GM23248 (cell line): Measurements from ENCODE around the gene IGFBPL1. TPM values are rescaled to one million over a fixed set of nuclear protein-coding genes. Genes with fewer than 3 reads are reported as not detected.

Source experiments
- DNase-seq: peaks from one replicate; pipeline ENCODE4 v3.0.0-alpha.2; 2015
- H2AFZ ChIP-seq: fragments of 200-600 bp; sonication (generic); 2 replicates; pipeline ENCODE4 v1.6.1; 2016; ENCODE audit warnings: antibody characterized with exemption
- H3F3A ChIP-seq: fragments of 200-600 bp; sonication (generic); 2 replicates; pipeline ENCODE4 v1.6.1; 2016; ENCODE audit warnings: mild to moderate bottlenecking, antibody characterized with exemption, mixed run types; ENCODE audit not compliant: insufficient read depth
- H3K27ac ChIP-seq: fragments of 200-600 bp; sonication (generic); 2 replicates; pipeline ENCODE4 v1.5.1; 2016; ENCODE audit warnings: mild to moderate bottlenecking
- H3K27me3 ChIP-seq: fragments of 200-600 bp; sonication (generic); replicated peaks from 2 replicates; pipeline ENCODE4 v1.6.1; 2016; ENCODE audit warnings: mild to moderate bottlenecking; ENCODE audit not compliant: insufficient read depth
- H3K36me3 ChIP-seq: fragments of 200-600 bp; sonication (generic); 2 replicates; pipeline ENCODE4 v1.6.1; 2016; ENCODE audit warnings: low read depth, mild to moderate bottlenecking
- H3K4me1 ChIP-seq: fragments of 200-600 bp; sonication (generic); 2 replicates; pipeline ENCODE4 v1.6.1; 2016; ENCODE audit warnings: mild to moderate bottlenecking; ENCODE audit not compliant: insufficient read depth
- H3K4me2 ChIP-seq: fragments of 200-600 bp; sonication (generic); one replicate; pipeline ENCODE4 v1.6.1; 2016; ENCODE audit warnings: mild to moderate bottlenecking; ENCODE audit not compliant: unreplicated experiment
- H3K4me3 ChIP-seq: fragments of 200-600 bp; sonication (generic); 2 replicates; pipeline ENCODE4 v1.5.1; 2016; ENCODE audit warnings: mild to moderate bottlenecking
- H3K79me2 ChIP-seq: fragments of 200-600 bp; sonication (generic); 2 replicates; pipeline ENCODE4 v1.6.1; 2016; ENCODE audit warnings: mild to moderate bottlenecking; ENCODE audit not compliant: insufficient read depth
- H3K9ac ChIP-seq: fragments of 200-600 bp; sonication (generic); 2 replicates; pipeline ENCODE4 v1.6.1; 2016; ENCODE audit warnings: mild to moderate bottlenecking
- H3K9me2 ChIP-seq: fragments of 200-600 bp; sonication (generic); 2 replicates; pipeline ENCODE4 v1.6.1; 2016; ENCODE audit warnings: mixed run types, mild to moderate bottlenecking, moderate library complexity; ENCODE audit not compliant: insufficient read depth
- H3K9me3 ChIP-seq: fragments of 200-600 bp; sonication (generic); one replicate; pipeline ENCODE4 v1.6.1; 2017; ENCODE audit warnings: low read depth
- H4K20me1 ChIP-seq: fragments of 200-600 bp; sonication (generic); 2 replicates; pipeline ENCODE4 v1.6.0; 2016; ENCODE audit not compliant: insufficient read depth
- EZH2 ChIP-seq: fragments of 200-600 bp; sonication (generic); IDR thresholded peaks from 2 replicates; pipeline ENCODE4 v1.6.1; 2018; ENCODE audit warnings: antibody characterized with exemption, mild to moderate bottlenecking; ENCODE audit not compliant: insufficient read depth, poor library complexity, severe bottlenecking
- EZH2phosphoT487 ChIP-seq: fragments of 200-600 bp; sonication (generic); IDR thresholded peaks from 2 replicates; pipeline ENCODE4 v1.6.1; 2018; ENCODE audit warnings: antibody characterized with exemption, moderate library complexity, mild to moderate bottlenecking, low read depth; ENCODE audit not compliant: insufficient read depth
- WGBS, 2 experiments: methylation state at CpG; one replicate each; pipeline ENCODE4 v1.1.6; 2015 to 2017; ENCODE audit warnings: low lambda C conversion rate in 2 of 2, low coverage in 1 of 2; ENCODE audit errors: missing lambda C conversion rate in 2 of 2; 5-methylcytosine and 5-hydroxymethylcytosine counted together
- in situ Hi-C: fragments of 300-500 bp; cut with MboI; formaldehyde crosslinking; loops from 2 replicates; pipeline ENCODE4 v1.15.0; 2020
- polyA plus RNA-seq: library from polyadenylated mRNA; unstranded; fragments of >200 nt; fragmentation: Nextera tagmentation; extraction: Ambion mirVana; gene quantifications from 2 replicates; pipeline ENCODE4 v1.2.1, GENCODE V29; 2016
- total RNA-seq: library from RNA; depleted of rRNA; stranded (reverse); fragments of >200 nt; shearing (Covaris generic); gene quantifications from 2 replicates; pipeline ENCODE4 v1.2.3, GENCODE V29; 2014

The IGFBPL1 gene
- total and polyA plus RNA-seq, 2 experiments from 2014 or later, result 0.34 to 0.76 TPM

DNA sequence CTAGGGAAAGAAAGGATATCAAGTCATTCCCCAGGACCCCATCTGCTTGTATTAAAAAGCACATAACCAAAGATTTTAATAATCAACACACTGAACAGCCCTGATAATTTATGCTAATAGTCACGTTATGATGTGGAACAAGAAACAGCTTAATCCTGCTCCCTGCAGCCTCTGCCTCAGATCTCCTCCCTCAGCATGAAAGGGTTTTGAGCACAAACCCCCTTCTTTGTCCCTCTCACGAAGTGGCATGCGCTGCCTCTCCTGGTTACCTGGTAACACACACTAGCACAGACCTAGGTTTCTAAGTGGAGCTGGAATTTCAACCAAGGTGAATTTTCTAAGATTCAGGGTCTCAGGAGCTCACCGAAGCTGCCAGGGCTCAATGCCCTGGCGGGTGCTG lies 5.1 kb downstream of the IGFBPL1 start:
- H3K9ac ChIP-seq, result no peak overlapping the region
- H3K9me2 ChIP-seq, result no peaks in the 10 kb centered on the region
- H4K20me1 ChIP-seq, result no peaks in the 10 kb centered on the region
- WGBS, 2 experiments, result 63 to 64% methylated on average over 5 of the region's 5 CpGs
- no peaks in the 10 kb centered on the region for H3K9me3 ChIP-seq
- peaks cover 36% of the 10 kb centered on the region for H3K27me3 ChIP-seq
- H3K4me1 ChIP-seq, result no peaks in the 10 kb centered on the region
- no peaks in the 10 kb centered on the region for H3K36me3 ChIP-seq
- H3K4me2 ChIP-seq, result no peak overlapping the region
- in situ Hi-C loops, result no loop called here
- H2AFZ ChIP-seq, result no peak overlapping the region
- no peak overlapping the region for H3K27ac ChIP-seq
- no peak overlapping the region for H3K4me3 ChIP-seq
- TF ChIP-seq EZH2phosphoT487 (no peak), EZH2 (no peak)
- no peaks in the 10 kb centered on the region for H3K79me2 ChIP-seq
- no peaks in the 10 kb centered on the region for H3F3A ChIP-seq
- no peak for DNase-seq

DNA sequence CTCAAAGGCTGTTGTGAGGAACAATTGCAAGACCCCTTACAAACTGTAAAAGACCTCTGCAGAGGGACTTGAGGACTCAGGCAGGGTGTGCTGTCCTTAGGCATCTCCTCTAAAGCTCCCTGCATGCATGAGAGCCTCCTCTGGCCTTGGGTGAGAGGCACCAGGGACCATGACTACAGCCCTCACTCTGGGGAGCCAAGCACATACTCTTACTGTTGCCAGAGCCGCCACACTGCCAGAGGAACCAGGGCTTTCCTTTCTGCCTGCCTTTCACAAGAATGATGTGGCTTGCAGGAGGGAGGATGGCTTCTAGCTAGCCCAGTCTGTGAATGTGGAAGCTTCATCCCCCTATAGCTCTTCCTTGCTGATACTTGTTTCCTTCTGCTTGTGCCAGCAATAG lies 5.9 kb downstream of the IGFBPL1 start:
- DNase-seq, result no peak
- H3K27ac ChIP-seq, result no peak overlapping the region
- H3K4me1 ChIP-seq, result no peaks in the 10 kb centered on the region
- in situ Hi-C loops, result no loop called here
- no peaks in the 10 kb centered on the region for H4K20me1 ChIP-seq
- no peaks in the 10 kb centered on the region for H3K9me2 ChIP-seq
- H3K4me2 ChIP-seq, result no peak overlapping the region
- no peaks in the 10 kb centered on the region for H3K9me3 ChIP-seq
- H2AFZ ChIP-seq, result no peak overlapping the region
- no peaks in the 10 kb centered on the region for H3F3A ChIP-seq
- H3K27me3 ChIP-seq, result peaks cover 39% of the 10 kb centered on the region
- TF ChIP-seq EZH2phosphoT487 (no peak), EZH2 (no peak)
- H3K4me3 ChIP-seq, result no peak overlapping the region
- no peak overlapping the region for H3K9ac ChIP-seq
- no peaks in the 10 kb centered on the region for H3K36me3 ChIP-seq
- WGBS, 2 experiments, result 40 to 43% methylated on average over 1 of the region's 1 CpG
- no peaks in the 10 kb centered on the region for H3K79me2 ChIP-seq

DNA sequence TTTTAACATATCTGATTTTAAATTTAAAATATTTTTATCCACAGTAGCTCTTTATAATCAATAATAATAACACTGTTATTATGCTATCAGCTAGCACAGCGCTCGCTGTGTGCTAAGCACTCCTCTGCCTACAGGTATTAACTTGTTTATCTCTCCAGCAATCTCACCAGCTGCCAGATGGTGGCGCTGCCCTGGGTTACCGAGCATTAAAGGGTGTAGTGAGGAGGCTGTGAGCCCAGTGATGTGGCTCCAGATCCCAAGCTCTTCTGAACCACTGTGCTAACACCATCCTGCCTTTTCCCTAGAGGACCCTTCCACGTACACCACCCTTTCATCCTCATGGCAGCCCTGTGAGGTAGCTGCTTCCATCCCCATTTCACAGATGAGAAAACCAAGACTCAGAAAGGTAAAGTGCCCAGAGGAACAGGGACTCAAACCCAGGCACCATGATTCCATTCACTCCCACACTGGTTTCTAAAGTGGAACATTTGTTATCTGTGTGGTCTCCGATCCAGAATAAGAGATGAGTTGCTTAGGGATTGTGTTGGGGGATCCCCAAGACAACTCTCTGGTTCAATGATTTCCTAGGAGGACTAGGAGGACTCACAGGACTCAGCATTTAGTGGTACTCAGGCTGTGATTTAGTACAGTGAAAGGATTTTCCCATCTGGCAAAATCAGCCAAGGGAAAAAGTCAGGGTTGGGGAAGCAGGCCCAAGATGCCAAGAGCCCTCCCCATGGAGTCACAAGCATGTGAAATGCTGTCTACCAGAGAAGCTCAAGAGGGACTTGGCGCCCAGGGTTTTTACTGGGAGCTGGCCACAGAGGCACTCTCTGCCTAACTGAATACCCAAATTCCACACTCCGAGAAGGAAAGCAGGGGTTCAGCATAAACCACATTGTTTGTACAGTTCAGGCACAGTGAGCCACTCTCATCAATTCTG lies 7.0 kb downstream of the IGFBPL1 start:
- Histone ChIP-seq H3F3A (no peaks in the 10 kb centered on the region), H3K4me3 (no peak overlapping the region), H3K27me3 (peaks cover 38% of the 10 kb centered on the region), H2AFZ (no peak overlapping the region), H3K4me1 (no peaks in the 10 kb centered on the region), H3K36me3 (no peaks in the 10 kb centered on the region), H3K9me2 (no peaks in the 10 kb centered on the region), H3K27ac (no peak overlapping the region), H3K4me2 (no peak overlapping the region), H3K9ac (no peak overlapping the region), H4K20me1 (no peaks in the 10 kb centered on the region), H3K9me3 (no peaks in the 10 kb centered on the region), H3K79me2 (no peaks in the 10 kb centered on the region)
- 62% methylated on average over 8 of the region's 8 CpGs for WGBS, 2 experiments
- in situ Hi-C loops, result no loop called here
- no peak for TF ChIP-seq EZH2phosphoT487
- no peak for TF ChIP-seq EZH2
- DNase-seq, result peak; percentile 29

DNA sequence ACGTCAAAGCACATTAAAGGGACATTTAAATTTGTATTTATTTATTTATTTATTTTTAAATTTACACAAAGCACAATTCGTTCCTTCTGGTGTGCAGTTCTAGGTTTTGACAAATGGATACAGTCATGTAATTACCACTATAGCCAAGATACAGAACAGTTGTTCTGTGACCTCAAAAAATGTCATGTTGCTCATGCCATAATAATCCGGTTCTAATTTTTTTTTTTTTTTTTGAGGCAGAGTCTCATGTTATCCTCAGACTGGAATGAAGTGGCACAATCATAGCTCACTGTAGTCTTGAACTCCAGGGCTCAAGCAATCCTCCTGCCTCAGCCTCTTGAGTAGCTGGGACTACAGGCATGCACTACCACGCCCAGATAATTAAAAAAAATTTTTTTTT lies 7.8 kb downstream of the IGFBPL1 start:
- Histone ChIP-seq H3K4me3 (no peak overlapping the region), H3K9me2 (no peaks in the 10 kb centered on the region), H3K9me3 (no peaks in the 10 kb centered on the region), H3K9ac (no peak overlapping the region), H3K4me1 (no peaks in the 10 kb centered on the region), H4K20me1 (no peaks in the 10 kb centered on the region), H3F3A (no peaks in the 10 kb centered on the region), H3K36me3 (no peaks in the 10 kb centered on the region), H2AFZ (no peak overlapping the region), H3K27me3 (peaks cover 30% of the 10 kb centered on the region), H3K4me2 (no peak overlapping the region), H3K79me2 (no peaks in the 10 kb centered on the region), H3K27ac (no peak overlapping the region)
- DNase-seq, result peak; percentile 33
- no peak for TF ChIP-seq EZH2phosphoT487
- TF ChIP-seq EZH2, result no peak
- WGBS, 2 experiments, result 19 to 20% methylated on average over 4 of the region's 4 CpGs
- in situ Hi-C loops, result no loop called here
